NCI-H2029 treated with DMSO at 0.1 percent for 48 hours (cell line): ENCODE data around the gene POGLUT2.
"Not testable (repeated sequence)": the region's sequence is repeated elsewhere in the genome, so short reads cannot be mapped to it uniquely, and the experiment has no call there.

ENCODE experiments used
- DNase-seq: peaks from one replicate; lab custom pipeline; 2025; lab: John Stamatoyannopoulos, UW

Gene POGLUT2

GRCh38 chr13:102805680-102806079 is 6.9 kb upstream of the POGLUT2 start:
- no peak for DNase-seq

- DNase-seq, result no peak
Measured at GRCh38 chr13:102800145-102801041, 1.6 kb upstream of the POGLUT2 start.

- no peak for DNase-seq
Measured at GRCh38 chr13:102799426-102800144, 809 bp upstream of the POGLUT2 start.

GRCh38 chr13:102793611-102794355 is 5.0 kb downstream of the POGLUT2 start:
- DNase-seq, result no peak

- DNase-seq, result no peak
Measured at GRCh38 chr13:102792396-102792795, 6.4 kb downstream of the POGLUT2 start.

- no peak for DNase-seq
Measured at GRCh38 chr13:102788683-102789082, 10.1 kb downstream of the POGLUT2 start.

GRCh38 chr13:102784483-102784882 is 14.3 kb downstream of the POGLUT2 start:
- DNase-seq, result no peak

GRCh38 chr13:102781591-102781990 is 17.2 kb downstream of the POGLUT2 start:
- DNase-seq, result no peak

- DNase-seq, result not testable (repeated sequence)
Measured at GRCh38 chr13:102780656-102781055, 18.1 kb downstream of the POGLUT2 start.

GRCh38 chr13:102779436-102780159 is 19.2 kb downstream of the POGLUT2 start:
- no peak for DNase-seq

GRCh38 chr13:102777736-102778135 is 21.0 kb downstream of the POGLUT2 start:
- DNase-seq, result no peak

GRCh38 chr13:102776271-102776670 is 22.5 kb downstream of the POGLUT2 start:
- no peak for DNase-seq

- DNase-seq, result no peak
Measured at GRCh38 chr13:102774591-102775520, 23.9 kb downstream of the POGLUT2 start.

GRCh38 chr13:102774214-102774568 is 24.6 kb downstream of the POGLUT2 start:
- DNase-seq, result no peak

GRCh38 chr13:102773441-102774213 is 25.1 kb downstream of the POGLUT2 start, which contains the start of gene TEX30:
TEX30 (minus strand) TSS chr13:102773786; CDS start chr13:102770026, 3,760 bp downstream.
- peak; percentile 4 for DNase-seq

GRCh38 chr13:102772042-102772425 is 26.7 kb downstream of the POGLUT2 start:
- DNase-seq, result no peak

GRCh38 chr13:102771298-102772041 is 27.3 kb downstream of the POGLUT2 start:
- no peak for DNase-seq

- DNase-seq, result no peak
Measured at GRCh38 chr13:102770435-102770834, 28.3 kb downstream of the POGLUT2 start.

GRCh38 chr13:102769679-102770078 is 29.1 kb downstream of the POGLUT2 start:
- DNase-seq, result no peak
